Caco-2 (cell line): ENCODE measurements around the gene B3GNT7. TPM values are rescaled to one million over a fixed set of nuclear protein-coding genes. Genes with fewer than 3 reads are reported as not detected.
A peak's percentile ranks its signal among the peaks of the same experiment; 100 is the strongest.

ENCODE experiments used
- BruUV-seq: library from RNA; stranded (reverse); fragments of 400-500 nt; replicated peaks from 2 replicates; lab custom pipeline; 2021; lab: Mats Ljungman, UMichigan
- CTCF ChIA-PET: fragments of 300-600 bp; sonication (Branson Sonifier 250); formaldehyde crosslinking; loops from one replicate; lab custom pipeline; 2022; ENCODE audit warnings: antibody characterized with exemption; lab: Charles Lee
- POLR2A ChIA-PET: fragments of 300-600 bp; sonication (Branson Sonifier 250); formaldehyde crosslinking; loops from one replicate; lab custom pipeline; 2022; ENCODE audit warnings: antibody characterized with exemption; lab: Charles Lee
- DNase-seq, 2 experiments: peaks; one replicate each; pipeline versions ENCODE4 v3.0.0 to v3.0.0-alpha.2; 2020 to 2022
- H3K27me3 ChIP-seq: replicated peaks from 2 replicates; pipeline ENCODE4 v1.6.0; 2011; ENCODE audit warnings: low read length; ENCODE audit not compliant: control insufficient read depth, insufficient read depth
- H3K36me3 ChIP-seq: 2 replicates; pipeline ENCODE4 v1.5.1; 2011; ENCODE audit warnings: low read length; ENCODE audit not compliant: control insufficient read depth, insufficient read depth
- H3K4me1 ChIP-seq: fragments of 250-450 bp; sonication (Bioruptor Pico); 2 replicates; pipeline ENCODE4 v1.5.1; 2020; ENCODE audit warnings: mild to moderate bottlenecking
- H3K4me3 ChIP-seq: 2 replicates; pipeline ENCODE4 v1.5.1; 2011; ENCODE audit warnings: low read depth, mild to moderate bottlenecking, control low read depth, low read length
- H3K9me3 ChIP-seq: fragments of 250-450 bp; sonication (Bioruptor Pico); 2 replicates; pipeline ENCODE4 v1.5.1; 2020; ENCODE audit warnings: mild to moderate bottlenecking, moderate library complexity
- H3K27ac Mint-ChIP-seq: one replicate; pipeline ENCODE4 v1.8.0; 2022; ENCODE audit warnings: mixed read lengths; ENCODE audit not compliant: unreplicated experiment
- H3K27me3 Mint-ChIP-seq: one replicate; pipeline ENCODE4 v1.8.0; 2022; ENCODE audit warnings: mixed read lengths; ENCODE audit not compliant: insufficient read depth, unreplicated experiment
- H3K36me3 Mint-ChIP-seq: one replicate; pipeline ENCODE4 v1.8.0; 2022; ENCODE audit warnings: mild to moderate bottlenecking, mixed read lengths; ENCODE audit not compliant: insufficient read depth, unreplicated experiment
- H3K4me1 Mint-ChIP-seq: one replicate; pipeline ENCODE4 v1.8.0; 2022; ENCODE audit warnings: low read depth, mixed read lengths; ENCODE audit not compliant: unreplicated experiment
- H3K4me3 Mint-ChIP-seq: one replicate; pipeline ENCODE4 v1.8.0; 2022; ENCODE audit warnings: mild to moderate bottlenecking, moderate library complexity, mixed read lengths; ENCODE audit not compliant: unreplicated experiment
- H3K9me3 Mint-ChIP-seq: one replicate; pipeline ENCODE4 v1.8.0; 2022; ENCODE audit warnings: mixed read lengths; ENCODE audit not compliant: unreplicated experiment
- CTCF ChIP-seq, 2 experiments: fragments of 200-600 bp in 1 of 2; IDR thresholded peaks; 1 replicate in 1 of 2; 2 replicates in 1 of 2; pipeline versions ENCODE4 v1.5.1 to v1.8.0; 2011 to 2022; ENCODE audit warnings: antibody characterized with exemption in 1 of 2, control low read depth in 1 of 2, inconsistent platforms in 1 of 2, low read depth in 1 of 2, low read length in 1 of 2, mild to moderate bottlenecking in 1 of 2, moderate library complexity in 1 of 2; ENCODE audit not compliant: insufficient read depth in 1 of 2, severe bottlenecking in 1 of 2, unreplicated experiment in 1 of 2
- intact Hi-C: fragments of 100-400 bp; cut with micrococcal nuclease; formaldehyde crosslinking; loops from one replicate; pipeline ENCODE4 v1.10.0; 2022; ENCODE audit not compliant: unreplicated experiment
- total RNA-seq: library from RNA; stranded (reverse); gene quantifications from 2 replicates; pipeline ENCODE4 v1.2.3, GENCODE V29; 2022

B3GNT7 gene
- total RNA-seq, 1 experiment from 2014 or later = 2.7 TPM

GRCh38 chr2:231425291-231425810 is 29.8 kb downstream of the B3GNT7 start:
- peaks cover 6% of the 10 kb centered on the region for H3K9me3 Mint-ChIP-seq
- H3K27ac Mint-ChIP-seq = no peak overlapping the region
- H3K36me3 Mint-ChIP-seq = no peaks in the 10 kb centered on the region
- no peak overlapping the region for H3K4me3 Mint-ChIP-seq
- H3K4me1 Mint-ChIP-seq = no peaks in the 10 kb centered on the region
- BruUV-seq = no TSS peak
- ChIA-PET CTCF (interaction anchor here (1.2 kb wide), 1 partner anchor 26 kb away, joined by 10 read pairs; no protein-coding TSS in a partner anchor), POLR2A (interaction anchor here (0.7 kb wide), 1 partner anchor 39 kb away, joined by 3 read pairs; the partner anchor contains the start of gene NCL)
- DNase-seq = no peak
- no peaks in the 10 kb centered on the region for H3K27me3 Mint-ChIP-seq
- TF ChIP-seq CTCF (IDR thresholded peaks at IDR 0.05; ENCODE audit: insufficient read depth in 1 of 2, low read depth in 1 of 2, low read length in 1 of 2, severe bottlenecking in 1 of 2, unreplicated experiment in 1 of 2) = no peak
- Histone ChIP-seq H3K27me3 (no peaks in the 10 kb centered on the region), H3K4me1 (0 out of 2 replicates have a peak, but pooled peaks cover 5% of the 10 kb centered on the region), H3K4me3 (no peak overlapping the region), H3K36me3 (no peaks in the 10 kb centered on the region), H3K9me3 (no peaks in the 10 kb centered on the region)
- intact Hi-C loops = no loop called here

GRCh38 chr2:231425811-231426703 is 30.5 kb downstream of the B3GNT7 start:
- Histone ChIP-seq H3K36me3 (no peaks in the 10 kb centered on the region), H3K4me3 (no peak overlapping the region), H3K9me3 (no peaks in the 10 kb centered on the region), H3K27me3 (no peaks in the 10 kb centered on the region), H3K4me1 (0 out of 2 replicates have a peak, but pooled peaks cover 5% of the 10 kb centered on the region)
- H3K27me3 Mint-ChIP-seq = no peaks in the 10 kb centered on the region
- no peaks in the 10 kb centered on the region for H3K4me1 Mint-ChIP-seq
- CTCF ChIA-PET = interaction anchor here (1.2 kb wide), 1 partner anchor 26 kb away, joined by 10 read pairs; no protein-coding TSS in a partner anchor
- POLR2A ChIA-PET = no interaction called here
- no TSS peak for BruUV-seq
- peaks cover 13% of the 10 kb centered on the region for H3K9me3 Mint-ChIP-seq
- no peaks in the 10 kb centered on the region for H3K36me3 Mint-ChIP-seq
- intact Hi-C loops = no loop called here
- H3K4me3 Mint-ChIP-seq = no peak overlapping the region
- no peak for TF ChIP-seq CTCF (IDR thresholded peaks at IDR 0.05; ENCODE audit: insufficient read depth in 1 of 2, low read depth in 1 of 2, low read length in 1 of 2, severe bottlenecking in 1 of 2, unreplicated experiment in 1 of 2)
- DNase-seq = peak; percentile 37 to 79
- no peak overlapping the region for H3K27ac Mint-ChIP-seq

- DNase-seq = no peak
- TF ChIP-seq CTCF (IDR thresholded peaks at IDR 0.05; ENCODE audit: insufficient read depth in 1 of 2, low read depth in 1 of 2, low read length in 1 of 2, severe bottlenecking in 1 of 2, unreplicated experiment in 1 of 2) = no peak
- intact Hi-C loops = no loop called here
- H3K27me3 Mint-ChIP-seq = no peaks in the 10 kb centered on the region
- no peak overlapping the region for H3K4me3 Mint-ChIP-seq
- CTCF ChIA-PET = no interaction called here
- Histone ChIP-seq H3K27me3 (no peaks in the 10 kb centered on the region), H3K4me3 (no peak overlapping the region), H3K4me1 (0 out of 2 replicates have a peak, but pooled peaks cover 5% of the 10 kb centered on the region), H3K9me3 (no peaks in the 10 kb centered on the region), H3K36me3 (no peaks in the 10 kb centered on the region)
- POLR2A ChIA-PET = no interaction called here
- no peaks in the 10 kb centered on the region for H3K4me1 Mint-ChIP-seq
- no peak overlapping the region for H3K27ac Mint-ChIP-seq
- no TSS peak for BruUV-seq
- no peaks in the 10 kb centered on the region for H3K36me3 Mint-ChIP-seq
- peaks cover 24% of the 10 kb centered on the region for H3K9me3 Mint-ChIP-seq
Observed at GRCh38 chr2:231427116-231427515, 31.6 kb downstream of the B3GNT7 start.
